Neural progenitor cell (in vitro differentiated cells): ENCODE data around the gene RAB9A. TPM values are rescaled to one million over a fixed set of nuclear protein-coding genes. Genes with fewer than 3 reads are reported as not detected.

ENCODE experiments used
- DNase-seq: peaks from one replicate; pipeline ENCODE4 v3.0.0-alpha.2; 2016; ENCODE audit warnings: low spot score
- H2AFZ ChIP-seq: fragments of 200-600 bp; sonication (generic); replicated peaks from 2 replicates; pipeline ENCODE4 v1.6.1; 2016; ENCODE audit warnings: antibody characterized with exemption
- H3F3A ChIP-seq: fragments of 200-600 bp; sonication (generic); 2 replicates; pipeline ENCODE4 v1.6.1; 2016; ENCODE audit warnings: antibody characterized with exemption, low read depth
- H3K27ac ChIP-seq: fragments of 200-600 bp; sonication (generic); 2 replicates; pipeline ENCODE4 v1.5.1; 2016; ENCODE audit warnings: mild to moderate bottlenecking
- H3K27me3 ChIP-seq: fragments of 200-600 bp; sonication (generic); 2 replicates; pipeline ENCODE4 v1.6.1; 2016; ENCODE audit warnings: mild to moderate bottlenecking, moderate library complexity
- H3K36me3 ChIP-seq: fragments of 200-600 bp; sonication (generic); 2 replicates; pipeline ENCODE4 v1.5.1; 2016
- H3K4me1 ChIP-seq: fragments of 200-600 bp; sonication (generic); 2 replicates; pipeline ENCODE4 v1.6.1; 2016; ENCODE audit warnings: mixed run types
- H3K4me2 ChIP-seq: fragments of 200-600 bp; sonication (generic); 2 replicates; pipeline ENCODE4 v1.6.1; 2016
- H3K4me3 ChIP-seq: fragments of 200-600 bp; sonication (generic); 2 replicates; pipeline ENCODE4 v1.5.1; 2016
- H3K79me2 ChIP-seq: fragments of 200-600 bp; sonication (generic); 2 replicates; pipeline ENCODE4 v1.6.1; 2016; ENCODE audit warnings: low read depth
- H3K9ac ChIP-seq: fragments of 200-600 bp; sonication (generic); 2 replicates; pipeline ENCODE4 v1.6.1; 2016
- H3K9me3 ChIP-seq: fragments of 200-600 bp; sonication (generic); 2 replicates; pipeline ENCODE4 v1.5.1; 2016; ENCODE audit warnings: low read depth
- H4K20me1 ChIP-seq: fragments of 200-600 bp; sonication (generic); 2 replicates; pipeline ENCODE4 v1.6.1; 2016; ENCODE audit warnings: low read depth
- H3K27ac Mint-ChIP-seq: 3 replicates; pipeline ENCODE4 v1.8.0; 2021; ENCODE audit warnings: mixed read lengths
- H3K27me3 Mint-ChIP-seq: 2 replicates; pipeline ENCODE4 v1.8.0; 2022; ENCODE audit warnings: low read depth, mild to moderate bottlenecking, inconsistent platforms, moderate library complexity, mixed read lengths; ENCODE audit not compliant: insufficient read depth
- H3K36me3 Mint-ChIP-seq: 3 replicates; pipeline ENCODE4 v1.8.0; 2021; ENCODE audit warnings: mixed read lengths
- H3K4me1 Mint-ChIP-seq: 3 replicates; pipeline ENCODE4 v1.8.0; 2021; ENCODE audit warnings: mixed read lengths
- H3K4me3 Mint-ChIP-seq: 3 replicates; pipeline ENCODE4 v1.8.0; 2021; ENCODE audit warnings: mild to moderate bottlenecking, moderate library complexity, mixed read lengths
- H3K9me3 Mint-ChIP-seq: 3 replicates; pipeline ENCODE4 v1.8.0; 2020; ENCODE audit warnings: mixed read lengths
- CTCF ChIP-seq: fragments of 200-600 bp; sonication (generic); IDR thresholded peaks from 2 replicates; pipeline ENCODE4 v1.5.1; 2017; ENCODE audit warnings: antibody characterized with exemption, mild to moderate bottlenecking
- EZH2 ChIP-seq: fragments of 200-600 bp; sonication (generic); IDR thresholded peaks from 2 replicates; pipeline ENCODE4 v1.6.1; 2017; ENCODE audit warnings: antibody characterized with exemption, mild to moderate bottlenecking, moderate library complexity
- EZH2phosphoT487 ChIP-seq: fragments of 200-600 bp; sonication (generic); IDR thresholded peaks from 2 replicates; pipeline ENCODE4 v1.6.1; 2017; ENCODE audit warnings: antibody characterized with exemption
- total RNA-seq: library from RNA; depleted of rRNA; stranded (reverse); fragments of >200 nt; gene quantifications from 2 replicates; pipeline ENCODE4 v1.2.3, GENCODE V29; 2015; ENCODE audit warnings: low replicate concordance

RAB9A gene
- total RNA-seq, 1 donor from 2014 or later: 30.5 TPM

- Histone ChIP-seq H3K27ac (no peak overlapping the region), H3K27me3 (no peaks in the 10 kb centered on the region), H3K36me3 (peaks cover 4% of the 10 kb centered on the region), H4K20me1 (no peaks in the 10 kb centered on the region), H3K4me2 (no peak overlapping the region), H3K9ac (no peak overlapping the region), H2AFZ (no peak overlapping the region), H3K4me3 (no peak overlapping the region), H3K9me3 (no peaks in the 10 kb centered on the region), H3F3A (no peaks in the 10 kb centered on the region), H3K4me1 (no peaks in the 10 kb centered on the region), H3K79me2 (no peaks in the 10 kb centered on the region)
- Mint-ChIP-seq H3K9me3 (no peaks in the 10 kb centered on the region), H3K27ac (no peak overlapping the region), H3K4me1 (peaks cover 8% of the 10 kb centered on the region), H3K27me3 (no peaks in the 10 kb centered on the region), H3K36me3 (no peaks in the 10 kb centered on the region), H3K4me3 (no peak overlapping the region)
- TF ChIP-seq EZH2phosphoT487 (no peak), CTCF (no peak), EZH2 (no peak)
- DNase-seq: no peak
These were observed 26.6 kb upstream of the RAB9A start for GRCh38 chrX:13662355-13662791.

DNA sequence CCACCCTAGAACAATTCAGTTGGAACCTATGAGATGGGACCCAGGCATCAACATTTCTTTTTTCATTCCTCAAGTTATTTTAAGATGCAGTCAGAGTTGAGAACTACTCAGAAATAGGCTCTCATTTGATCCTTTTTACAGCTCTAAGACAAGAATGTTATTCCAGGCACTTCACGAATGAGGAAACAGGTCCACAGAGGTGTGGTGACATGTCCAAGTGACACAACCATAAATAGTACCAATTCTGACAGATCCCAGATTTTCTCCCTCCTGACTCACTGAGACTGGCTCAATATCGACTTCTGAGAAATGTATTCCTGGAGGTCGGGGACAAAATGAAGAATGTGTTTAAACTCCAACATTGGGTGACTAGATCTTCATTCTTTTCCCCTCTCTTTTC, 24.9 kb upstream of the RAB9A start:
- Histone ChIP-seq H3K27me3 (no peaks in the 10 kb centered on the region), H2AFZ (no peak overlapping the region), H4K20me1 (no peaks in the 10 kb centered on the region), H3K36me3 (peaks cover 4% of the 10 kb centered on the region), H3K9ac (no peak overlapping the region), H3K9me3 (no peaks in the 10 kb centered on the region), H3K4me1 (no peaks in the 10 kb centered on the region), H3K4me2 (no peak overlapping the region), H3F3A (no peaks in the 10 kb centered on the region), H3K27ac (no peak overlapping the region), H3K4me3 (no peak overlapping the region), H3K79me2 (no peaks in the 10 kb centered on the region)
- Mint-ChIP-seq H3K27ac (no peak overlapping the region), H3K4me1 (peaks cover 2% of the 10 kb centered on the region), H3K36me3 (no peaks in the 10 kb centered on the region), H3K27me3 (no peaks in the 10 kb centered on the region), H3K9me3 (no peaks in the 10 kb centered on the region), H3K4me3 (no peak overlapping the region)
- no peak for TF ChIP-seq EZH2
- TF ChIP-seq EZH2phosphoT487: no peak
- TF ChIP-seq CTCF: no peak
- DNase-seq: no peak

DNA sequence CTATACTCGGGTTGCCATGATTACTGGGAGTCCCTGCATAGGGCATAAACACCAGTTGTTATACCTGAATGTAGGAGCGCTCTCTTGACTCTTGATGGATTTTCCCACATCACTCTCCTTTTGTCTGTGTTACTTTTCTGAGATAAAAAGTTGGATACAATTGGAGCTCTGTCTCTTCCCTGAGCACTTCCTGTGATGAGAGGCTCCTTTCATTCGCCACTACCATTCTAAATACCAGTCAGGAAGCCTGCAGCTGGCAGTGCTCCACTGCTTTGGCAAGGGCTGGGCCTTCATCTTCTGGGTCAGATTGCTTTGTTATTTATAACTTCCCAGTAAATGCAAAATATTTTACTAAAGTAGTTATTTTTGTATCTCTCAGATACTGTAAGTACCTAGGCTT, 22.1 kb upstream of the RAB9A start:
- H3K27ac Mint-ChIP-seq: no peak overlapping the region
- Histone ChIP-seq H3K79me2 (no peaks in the 10 kb centered on the region), H2AFZ (no peak overlapping the region), H3K27me3 (no peaks in the 10 kb centered on the region), H3K4me3 (no peak overlapping the region), H3K4me1 (no peaks in the 10 kb centered on the region), H3F3A (no peaks in the 10 kb centered on the region), H4K20me1 (no peaks in the 10 kb centered on the region), H3K4me2 (no peak overlapping the region), H3K9ac (no peak overlapping the region), H3K36me3 (no peaks in the 10 kb centered on the region), H3K9me3 (no peaks in the 10 kb centered on the region), H3K27ac (no peak overlapping the region)
- H3K4me1 Mint-ChIP-seq: no peaks in the 10 kb centered on the region
- no peaks in the 10 kb centered on the region for H3K36me3 Mint-ChIP-seq
- DNase-seq: no peak
- peaks cover 2% of the 10 kb centered on the region for H3K27me3 Mint-ChIP-seq
- H3K4me3 Mint-ChIP-seq: no peak overlapping the region
- H3K9me3 Mint-ChIP-seq: no peaks in the 10 kb centered on the region
- no peak for TF ChIP-seq EZH2
- TF ChIP-seq EZH2phosphoT487: no peak
- no peak for TF ChIP-seq CTCF
